Kidney epithelial cell (primary cell): ENCODE results near the gene SH3GL3. TPM values are rescaled to one million over a fixed set of nuclear protein-coding genes. Genes with fewer than 3 reads are reported as not detected.

ENCODE experiments used
- DNase-seq: peaks from one replicate; pipeline ENCODE4 v3.0.0-alpha.2; 2010; ENCODE audit warnings: low read depth
- H3K27me3 ChIP-seq: 2 replicates; pipeline ENCODE4 v1.6.0; 2011; ENCODE audit warnings: low read length; ENCODE audit not compliant: control insufficient read depth, insufficient read depth
- H3K36me3 ChIP-seq: 2 replicates; pipeline ENCODE4 v1.5.1; 2011; ENCODE audit warnings: low read length; ENCODE audit not compliant: control insufficient read depth, insufficient read depth
- H3K4me3 ChIP-seq: 2 replicates; pipeline ENCODE4 v1.5.1; 2011; ENCODE audit warnings: low read depth, mild to moderate bottlenecking, control low read depth, low read length
- CTCF ChIP-seq: IDR thresholded peaks from 2 replicates; pipeline ENCODE4 v1.5.1; 2011; ENCODE audit warnings: mild to moderate bottlenecking, moderate library complexity, low read length, control low read depth, inconsistent platforms; ENCODE audit not compliant: insufficient read depth, poor library complexity, severe bottlenecking
- total RNA-seq: library from RNA; depleted of rRNA; stranded (reverse); fragments of >200 nt; gene quantifications from 2 replicates; pipeline ENCODE4 v1.2.3, GENCODE V29; 2015

Gene SH3GL3
- total RNA-seq, 1 donor from 2014 or later = 1.0 TPM

GRCh38 chr15:83435782-83436181, 11.4 kb upstream of the SH3GL3 start:
- no peak for DNase-seq
- no peak overlapping the region for H3K4me3 ChIP-seq
- no peaks in the 10 kb centered on the region for H3K36me3 ChIP-seq
- H3K27me3 ChIP-seq = no peaks in the 10 kb centered on the region
- TF ChIP-seq CTCF = no peak

- DNase-seq = peak; percentile 23
- H3K36me3 ChIP-seq = no peaks in the 10 kb centered on the region
- TF ChIP-seq CTCF = peak; percentile 67
- H3K27me3 ChIP-seq = no peaks in the 10 kb centered on the region
- no peak overlapping the region for H3K4me3 ChIP-seq
Observed at GRCh38 chr15:83436513-83437158, 10.5 kb upstream of the SH3GL3 start.

- H3K27me3 ChIP-seq = peaks cover 5% of the 10 kb centered on the region
- no peak overlapping the region for H3K4me3 ChIP-seq
- no peak for DNase-seq
- no peaks in the 10 kb centered on the region for H3K36me3 ChIP-seq
- TF ChIP-seq CTCF = no peak
Observed at GRCh38 chr15:83443076-83443847, 3.9 kb upstream of the SH3GL3 start.

- no peaks in the 10 kb centered on the region for H3K36me3 ChIP-seq
- TF ChIP-seq CTCF = no peak
- peaks cover 10% of the 10 kb centered on the region for H3K27me3 ChIP-seq
- H3K4me3 ChIP-seq = no peak overlapping the region
- no peak for DNase-seq
Observed at GRCh38 chr15:83444936-83445335, 2.2 kb upstream of the SH3GL3 start.

- no peak overlapping the region for H3K4me3 ChIP-seq
- TF ChIP-seq CTCF = no peak
- peaks cover 10% of the 10 kb centered on the region for H3K27me3 ChIP-seq
Observed at GRCh38 chr15:83445643-83446042, 1.5 kb upstream of the SH3GL3 start.

More at GRCh38 chr15:83445643-83446042, 1.5 kb upstream of the SH3GL3 start:
- H3K36me3 ChIP-seq = no peaks in the 10 kb centered on the region
- no peak for DNase-seq
